Measurements from ENCODE around the gene DAAM2.

DNA sequence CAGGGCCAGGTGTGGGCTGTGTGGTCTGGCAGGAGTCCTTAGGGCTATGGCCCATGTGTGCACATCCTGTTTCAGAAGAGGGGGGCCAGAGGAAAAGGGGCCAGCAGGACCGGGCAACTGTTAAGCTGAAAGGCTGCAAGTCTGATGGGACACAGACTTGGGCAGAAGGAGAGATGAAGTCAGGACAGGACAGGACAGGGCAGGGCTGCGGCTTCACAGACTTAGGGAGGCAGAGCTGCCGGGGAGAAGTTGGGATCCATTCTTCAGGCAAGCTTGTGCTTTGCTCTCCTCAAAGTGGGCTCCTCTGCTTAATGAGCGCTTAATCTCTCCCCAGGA lies 113.4 kb downstream of the DAAM2 start:
- TF ChIP-seq, protein P1, sequence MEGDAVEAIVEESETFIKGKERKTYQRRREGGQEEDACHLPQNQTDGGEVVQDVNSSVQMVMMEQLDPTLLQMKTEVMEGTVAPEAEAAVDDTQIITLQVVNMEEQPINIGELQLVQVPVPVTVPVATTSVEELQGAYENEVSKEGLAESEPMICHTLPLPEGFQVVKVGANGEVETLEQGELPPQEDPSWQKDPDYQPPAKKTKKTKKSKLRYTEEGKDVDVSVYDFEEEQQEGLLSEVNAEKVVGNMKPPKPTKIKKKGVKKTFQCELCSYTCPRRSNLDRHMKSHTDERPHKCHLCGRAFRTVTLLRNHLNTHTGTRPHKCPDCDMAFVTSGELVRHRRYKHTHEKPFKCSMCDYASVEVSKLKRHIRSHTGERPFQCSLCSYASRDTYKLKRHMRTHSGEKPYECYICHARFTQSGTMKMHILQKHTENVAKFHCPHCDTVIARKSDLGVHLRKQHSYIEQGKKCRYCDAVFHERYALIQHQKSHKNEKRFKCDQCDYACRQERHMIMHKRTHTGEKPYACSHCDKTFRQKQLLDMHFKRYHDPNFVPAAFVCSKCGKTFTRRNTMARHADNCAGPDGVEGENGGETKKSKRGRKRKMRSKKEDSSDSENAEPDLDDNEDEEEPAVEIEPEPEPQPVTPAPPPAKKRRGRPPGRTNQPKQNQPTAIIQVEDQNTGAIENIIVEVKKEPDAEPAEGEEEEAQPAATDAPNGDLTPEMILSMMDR (IDR thresholded peaks at IDR 0.05), result no peak
- TF ChIP-seq POLR2A (IDR thresholded peaks at IDR 0.05), result no peak

Data from esophagus squamous epithelium (tissue), 4 donors.